ENCODE results near the gene CACNB2.

Gene CACNB2

DNA sequence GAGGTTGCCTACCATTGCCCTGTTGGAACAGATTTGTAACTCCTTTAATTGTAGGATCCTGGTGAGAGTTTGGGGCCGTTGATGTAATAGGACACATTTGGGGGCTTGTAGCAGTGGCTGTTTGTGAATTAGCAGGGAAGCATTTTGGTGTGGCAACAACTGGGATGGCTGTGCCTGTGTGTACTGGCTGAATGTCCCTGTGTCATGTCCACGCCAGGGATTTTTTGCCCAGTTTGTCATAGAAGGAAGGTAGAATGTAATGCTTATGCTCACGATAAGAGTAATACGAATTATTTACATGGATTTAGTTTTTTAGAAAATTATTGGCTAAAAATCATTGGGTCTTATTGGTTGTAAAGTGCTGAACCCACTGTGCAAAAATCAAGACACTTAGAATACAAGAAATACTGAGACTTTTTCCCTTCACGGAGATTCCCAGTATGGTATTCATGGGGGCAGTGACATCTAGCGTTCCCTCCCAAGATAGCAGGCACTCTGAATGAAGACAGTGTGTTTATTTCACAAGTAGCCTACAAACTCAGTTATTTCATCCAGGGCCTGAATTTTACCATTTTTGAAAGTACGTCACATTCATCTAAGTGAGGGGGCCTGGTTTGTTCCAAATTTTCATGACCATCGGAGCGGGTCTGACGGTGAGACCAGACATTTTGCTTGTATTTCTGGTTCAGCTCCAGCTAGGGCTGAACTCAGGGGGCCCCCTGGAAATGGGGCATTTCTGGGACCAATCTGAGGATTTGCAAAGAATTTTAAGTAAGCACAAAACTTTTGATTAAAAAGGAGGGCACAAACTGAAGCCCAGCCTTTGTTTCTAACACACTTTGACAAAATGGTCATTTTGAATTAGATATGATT, 74.7 kb downstream of the CACNB2 start:
- DNase-seq, result peak; percentile 13 to 48
- TF ChIP-seq POLR2A (IDR thresholded peaks at IDR 0.05; ENCODE audit: low read length), result no peak
- no peak for TF ChIP-seq GATA1 (IDR thresholded peaks at IDR 0.05; ENCODE audit: low read depth, low read length)

DNA sequence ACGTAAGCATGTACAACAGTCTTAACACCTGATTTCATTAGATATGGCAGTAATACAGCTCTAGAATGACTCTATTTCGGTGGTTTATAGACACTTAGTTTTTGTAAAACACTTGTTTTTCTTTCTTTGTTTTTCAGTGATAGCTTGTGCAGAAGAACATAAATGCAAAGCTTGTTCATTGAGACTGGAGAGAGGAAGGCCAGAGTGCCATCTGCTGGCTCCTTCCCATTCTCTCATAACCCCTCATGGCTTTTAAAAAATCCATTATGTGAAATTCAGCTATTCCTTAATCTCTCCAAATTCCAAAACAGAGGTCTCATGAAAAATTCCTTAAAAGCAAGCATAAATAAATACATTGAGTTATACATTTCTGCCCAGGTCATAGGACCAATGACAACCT, 76.3 kb downstream of the CACNB2 start:
- TF ChIP-seq GATA1 (IDR thresholded peaks at IDR 0.05; ENCODE audit: low read depth, low read length) (no peak), POLR2A (IDR thresholded peaks at IDR 0.05; ENCODE audit: low read length) (no peak)
- no peak for DNase-seq

GRCh38 chr10:18217577-18217976, 77.4 kb downstream of the CACNB2 start:
- no peak for TF ChIP-seq POLR2A (IDR thresholded peaks at IDR 0.05; ENCODE audit: low read length)
- no peak for TF ChIP-seq GATA1 (IDR thresholded peaks at IDR 0.05; ENCODE audit: low read depth, low read length)
- no peak for DNase-seq

DNA sequence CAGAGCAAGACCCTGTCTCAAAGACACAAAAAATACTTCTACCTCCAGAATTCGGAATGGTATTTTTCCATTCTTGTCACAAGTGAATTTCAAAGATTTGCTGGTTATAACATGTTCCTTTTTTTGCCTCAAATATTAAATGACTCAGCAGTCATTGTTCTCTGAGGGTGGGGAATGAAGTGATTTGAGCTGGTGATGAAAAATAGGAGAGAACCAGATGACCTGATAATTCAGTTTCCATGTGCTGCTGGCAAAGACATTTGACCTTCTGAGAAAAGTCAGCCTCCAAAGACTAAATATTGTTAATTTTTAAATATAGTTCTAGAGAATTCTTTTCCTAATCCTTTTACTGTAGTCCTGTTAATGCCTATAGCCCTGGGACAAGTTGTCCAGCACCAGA, 78.9 kb downstream of the CACNB2 start:
- no peak for TF ChIP-seq GATA1 (IDR thresholded peaks at IDR 0.05; ENCODE audit: low read depth, low read length)
- TF ChIP-seq POLR2A (IDR thresholded peaks at IDR 0.05; ENCODE audit: low read length), result no peak
- no peak for DNase-seq

DNA sequence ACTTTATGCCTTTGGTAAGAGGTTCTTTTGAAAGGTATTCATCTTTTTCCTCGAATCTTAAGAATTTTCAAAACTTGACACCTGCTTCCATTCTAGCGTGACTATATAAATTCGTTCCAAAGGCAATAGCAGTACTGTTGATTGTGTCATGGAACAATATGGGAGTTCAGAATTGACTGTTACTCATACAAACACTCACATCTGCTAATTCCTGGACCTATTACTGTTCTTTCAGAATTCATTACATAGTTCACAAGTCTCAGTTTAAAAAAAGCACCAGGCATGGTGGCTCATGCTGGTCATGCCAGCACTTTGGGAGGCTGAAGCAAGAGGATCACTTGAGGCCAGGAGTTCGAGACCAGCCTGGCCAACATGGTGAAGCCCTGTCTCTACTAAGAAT, 80.9 kb downstream of the CACNB2 start:
- DNase-seq, result no peak
- no peak for TF ChIP-seq POLR2A (IDR thresholded peaks at IDR 0.05; ENCODE audit: low read length)
- TF ChIP-seq GATA1 (IDR thresholded peaks at IDR 0.05; ENCODE audit: low read depth, low read length), result no peak

DNA sequence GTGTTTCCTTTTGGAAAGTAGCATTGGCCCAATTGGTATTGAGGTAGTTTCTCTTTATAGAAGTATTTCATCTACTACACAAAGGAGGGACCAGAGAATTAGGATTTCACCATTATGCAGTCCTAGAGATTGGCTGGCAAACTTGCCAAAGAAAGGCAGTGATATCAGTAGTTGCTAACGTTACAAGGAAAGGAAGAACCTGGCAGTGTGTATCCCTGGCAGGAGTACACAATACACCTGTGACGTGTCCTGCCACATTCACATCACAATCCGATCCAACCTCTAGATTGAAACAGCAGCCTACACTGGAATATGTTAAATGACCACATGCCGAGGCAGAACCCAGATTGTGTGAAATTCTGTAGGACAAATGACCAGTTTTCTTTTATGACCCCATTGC, 81.7 kb downstream of the CACNB2 start:
- DNase-seq, result no peak
- no peak for TF ChIP-seq POLR2A (IDR thresholded peaks at IDR 0.05; ENCODE audit: low read length)

- TF ChIP-seq GATA1 (IDR thresholded peaks at IDR 0.05; ENCODE audit: low read depth, low read length), result no peak
- DNase-seq, result no peak
Observed at GRCh38 chr10:18222866-18223265, 82.6 kb downstream of the CACNB2 start.

DNA sequence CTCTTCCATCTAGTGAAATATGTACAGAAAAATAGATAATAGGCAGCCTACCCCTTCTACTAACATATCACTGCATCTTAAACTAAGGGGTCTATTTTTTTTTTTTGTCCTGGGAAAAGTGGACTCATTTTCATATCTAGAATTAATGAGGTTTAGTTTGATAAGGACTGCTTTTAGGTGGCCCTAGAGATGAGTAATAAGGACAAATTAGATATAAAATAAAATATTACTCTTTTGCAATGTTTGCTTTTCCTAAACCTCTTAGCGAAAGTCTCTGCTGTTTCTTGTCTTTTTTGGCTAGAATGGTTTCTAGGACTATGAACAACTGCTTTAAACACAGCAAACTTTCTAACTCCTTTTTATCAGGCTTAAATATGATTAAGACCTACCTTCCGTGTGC, 83.7 kb downstream of the CACNB2 start:
- TF ChIP-seq POLR2A (IDR thresholded peaks at IDR 0.05; ENCODE audit: low read length) (no peak), GATA1 (IDR thresholded peaks at IDR 0.05; ENCODE audit: low read depth, low read length) (no peak)
- DNase-seq, result no peak

GRCh38 chr10:18224626-18225445, 84.6 kb downstream of the CACNB2 start:
- TF ChIP-seq GATA1 (IDR thresholded peaks at IDR 0.05; ENCODE audit: low read depth, low read length), result no peak
- DNase-seq, result no peak

DNA sequence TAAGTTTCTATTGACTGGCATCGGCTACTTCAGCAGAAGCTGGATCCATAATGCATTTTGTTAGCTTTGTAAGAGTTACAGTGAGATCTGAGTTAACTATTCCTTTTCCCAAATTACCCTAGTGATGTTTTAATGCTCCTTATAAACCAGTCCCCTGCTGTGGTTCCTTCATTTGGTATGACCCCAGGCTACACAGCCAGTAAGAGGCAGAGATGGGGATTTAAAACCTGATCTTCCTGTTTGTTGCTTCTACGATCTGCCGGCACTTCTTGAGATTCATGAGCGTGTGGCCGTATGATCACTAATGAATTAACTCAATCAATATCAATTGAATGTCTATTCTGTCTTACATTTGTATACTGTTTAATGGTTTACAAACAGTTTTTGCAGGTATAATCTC, 86.1 kb downstream of the CACNB2 start:
- TF ChIP-seq GATA1 (IDR thresholded peaks at IDR 0.05; ENCODE audit: low read depth, low read length), result no peak
- TF ChIP-seq POLR2A (IDR thresholded peaks at IDR 0.05; ENCODE audit: low read length), result no peak

DNA sequence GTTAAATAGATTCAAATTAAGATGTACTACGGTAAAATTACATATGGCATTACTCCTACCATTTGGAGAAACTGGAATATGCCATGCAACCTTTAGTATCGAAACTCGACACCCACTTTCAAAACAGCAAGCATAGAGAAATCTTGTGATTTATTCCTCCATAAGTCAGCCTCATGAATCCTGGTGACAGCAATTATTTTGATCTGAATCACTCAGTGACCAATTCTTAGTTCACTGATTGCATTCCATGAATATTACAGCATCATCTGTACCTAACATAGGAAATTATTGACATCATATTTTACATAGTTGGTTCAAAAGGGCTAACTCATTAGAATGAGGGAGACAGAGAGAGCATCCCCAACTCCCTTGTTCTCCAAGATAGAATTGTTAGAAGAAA, 89.6 kb downstream of the CACNB2 start:
- no peak for TF ChIP-seq POLR2A (IDR thresholded peaks at IDR 0.05; ENCODE audit: low read length)
- DNase-seq, result no peak

More for the DNA sequence above, 86.1 kb downstream of the CACNB2 start:
- no peak for DNase-seq

DNA sequence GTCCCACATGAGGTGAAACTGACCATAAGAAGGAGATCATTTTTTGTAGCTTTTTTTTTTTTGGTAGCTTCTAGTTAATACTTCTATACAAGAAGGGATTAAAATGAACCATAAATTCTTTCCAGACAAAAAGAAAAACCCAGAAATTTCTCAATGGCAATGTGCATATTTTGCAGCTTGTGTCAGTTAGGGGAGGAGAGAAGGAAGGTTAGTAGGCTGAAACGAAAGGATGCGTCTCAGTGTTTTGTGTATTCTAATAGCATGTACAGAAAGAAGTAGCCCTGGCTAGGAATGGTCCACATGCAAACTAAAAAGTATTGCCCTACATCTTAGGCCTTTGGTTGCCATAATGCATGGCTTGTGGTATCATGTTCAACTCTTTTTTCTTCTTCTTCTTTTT, 90.6 kb downstream of the CACNB2 start:
- TF ChIP-seq GATA1 (IDR thresholded peaks at IDR 0.05; ENCODE audit: low read depth, low read length), result no peak
- TF ChIP-seq POLR2A (IDR thresholded peaks at IDR 0.05; ENCODE audit: low read length), result no peak
- DNase-seq, result no peak

DNA sequence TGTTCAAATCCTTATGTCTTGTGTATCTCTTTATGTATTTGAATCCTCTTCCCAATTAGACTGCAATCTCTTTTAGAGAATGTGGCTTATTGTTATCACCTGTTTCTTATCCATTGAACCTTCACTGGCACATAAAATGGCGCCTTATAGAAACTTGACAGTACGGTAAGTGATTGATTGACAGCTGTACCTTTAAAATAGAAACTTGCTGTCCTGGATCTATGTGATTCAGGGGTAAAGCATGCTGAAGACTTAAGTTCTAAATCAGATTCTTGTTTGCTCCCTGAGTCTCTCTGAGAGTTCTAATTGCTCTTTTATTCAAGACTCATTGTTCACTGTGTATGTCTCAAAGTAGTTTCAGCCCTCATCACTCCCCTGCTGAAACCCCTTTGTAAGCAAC, 91.3 kb downstream of the CACNB2 start:
- DNase-seq, result no peak
- no peak for TF ChIP-seq POLR2A (IDR thresholded peaks at IDR 0.05; ENCODE audit: low read length)
- no peak for TF ChIP-seq GATA1 (IDR thresholded peaks at IDR 0.05; ENCODE audit: low read depth, low read length)

- DNase-seq, result no peak
- TF ChIP-seq GATA1 (IDR thresholded peaks at IDR 0.05; ENCODE audit: low read depth, low read length), result no peak
- TF ChIP-seq POLR2A (IDR thresholded peaks at IDR 0.05; ENCODE audit: low read length), result no peak
Observed at GRCh38 chr10:18233775-18234174, 93.6 kb downstream of the CACNB2 start.

DNA sequence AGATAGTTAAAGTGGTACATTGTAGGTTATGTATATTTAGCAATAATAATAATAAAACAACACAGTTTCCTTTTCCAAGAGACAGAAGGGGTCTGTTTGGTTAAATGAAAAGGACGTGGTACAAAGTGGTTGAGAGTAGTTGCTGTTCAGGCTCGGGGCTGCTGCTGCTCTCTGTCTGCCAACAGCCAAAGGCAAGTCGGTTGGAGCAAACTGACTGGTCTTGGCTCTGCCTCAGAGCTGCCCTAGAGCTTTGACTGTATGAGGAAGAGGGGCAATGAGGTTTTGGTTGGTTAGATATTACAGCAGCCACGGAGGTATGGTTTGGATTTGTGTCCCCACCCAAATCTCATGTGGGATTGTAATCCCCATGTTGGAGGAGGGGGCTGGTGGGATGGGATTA, 95.3 kb downstream of the CACNB2 start:
- no peak for DNase-seq
- TF ChIP-seq GATA1 (IDR thresholded peaks at IDR 0.05; ENCODE audit: low read depth, low read length) (no peak), POLR2A (IDR thresholded peaks at IDR 0.05; ENCODE audit: low read length) (no peak)
